Ectodermal cell (in vitro differentiated cells): ENCODE data around the gene TMEM204.

Source experiments
- H3K27ac ChIP-seq: 2 replicates; pipeline ENCODE4 v1.7.0; 2013; ENCODE audit warnings: mild to moderate bottlenecking, low read depth, low read length; ENCODE audit not compliant: insufficient read depth, poor library complexity, severe bottlenecking
- H3K27me3 ChIP-seq: 2 replicates; pipeline ENCODE4 v1.7.0; 2013; ENCODE audit warnings: mild to moderate bottlenecking, low read length; ENCODE audit not compliant: insufficient read depth, control insufficient read depth, poor library complexity, severe bottlenecking
- H3K36me3 ChIP-seq: one replicate; pipeline ENCODE4 v1.7.0; 2013; ENCODE audit warnings: low read length; ENCODE audit not compliant: control insufficient read depth, insufficient read depth
- H3K4me1 ChIP-seq: one replicate; pipeline ENCODE4 v1.7.0; 2013; ENCODE audit warnings: low read length; ENCODE audit not compliant: control insufficient read depth, insufficient read depth
- H3K4me3 ChIP-seq: 2 replicates; pipeline ENCODE4 v1.7.0; 2013; ENCODE audit warnings: low read depth, low read length, control low read depth; ENCODE audit not compliant: insufficient read depth
- H3K9me3 ChIP-seq: 2 replicates; pipeline ENCODE4 v1.7.0; 2013; ENCODE audit warnings: mild to moderate bottlenecking, low read length, moderate library complexity; ENCODE audit not compliant: control insufficient read depth
- WGBS, 2 experiments: methylation state at CpG; one replicate each; pipeline ENCODE4 v1.1.7; 2013; ENCODE audit warnings: missing lambda C conversion rate in 2 of 2; 5-methylcytosine and 5-hydroxymethylcytosine counted together

TMEM204 gene

GRCh38 chr16:1571012-1571671 lies 37.7 kb downstream of the TMEM204 start:
- H3K4me3 ChIP-seq: no peak overlapping the region
- H3K9me3 ChIP-seq: no peaks in the 10 kb centered on the region
- H3K36me3 ChIP-seq: no peaks in the 10 kb centered on the region
- WGBS, 2 experiments: 90 to 94% methylated on average over 7 of the region's 7 CpGs
- H3K27ac ChIP-seq: no peak overlapping the region
- H3K27me3 ChIP-seq: no peaks in the 10 kb centered on the region
- H3K4me1 ChIP-seq: no peaks in the 10 kb centered on the region

GRCh38 chr16:1572673-1573072 lies 39.2 kb downstream of the TMEM204 start:
- Histone ChIP-seq H3K36me3 (peaks cover 9% of the 10 kb centered on the region), H3K27me3 (no peaks in the 10 kb centered on the region)
- 79 to 85% methylated on average over 7 of the region's 7 CpGs for WGBS, 2 experiments

GRCh38 chr16:1573301-1573700 lies 39.8 kb downstream of the TMEM204 start:
- Histone ChIP-seq H3K27me3 (no peaks in the 10 kb centered on the region), H3K27ac (no peak overlapping the region), H3K36me3 (peaks cover 9% of the 10 kb centered on the region), H3K4me3 (no peak overlapping the region), H3K9me3 (no peaks in the 10 kb centered on the region), H3K4me1 (no peaks in the 10 kb centered on the region)
- 89 to 90% methylated on average over 5 of the region's 5 CpGs for WGBS, 2 experiments

More at GRCh38 chr16:1572673-1573072, 39.2 kb downstream of the TMEM204 start:
- Histone ChIP-seq H3K27ac (no peak overlapping the region), H3K4me1 (no peaks in the 10 kb centered on the region), H3K4me3 (no peak overlapping the region), H3K9me3 (no peaks in the 10 kb centered on the region)

GRCh38 chr16:1575578-1575977 lies 42.1 kb downstream of the TMEM204 start:
- peaks cover 14% of the 10 kb centered on the region for H3K36me3 ChIP-seq
- H3K4me3 ChIP-seq: no peak overlapping the region
- no peaks in the 10 kb centered on the region for H3K27me3 ChIP-seq
- no peaks in the 10 kb centered on the region for H3K4me1 ChIP-seq
- H3K9me3 ChIP-seq: no peaks in the 10 kb centered on the region
- no peak overlapping the region for H3K27ac ChIP-seq

GRCh38 chr16:1579214-1579613 lies 45.7 kb downstream of the TMEM204 start:
- H3K36me3 ChIP-seq: peaks cover 39% of the 10 kb centered on the region

GRCh38 chr16:1580256-1580655 lies 46.8 kb downstream of the TMEM204 start:
- no peak overlapping the region for H3K27ac ChIP-seq
- peaks cover 41% of the 10 kb centered on the region for H3K36me3 ChIP-seq
- H3K27me3 ChIP-seq: no peaks in the 10 kb centered on the region
- no peaks in the 10 kb centered on the region for H3K9me3 ChIP-seq
- no peak overlapping the region for H3K4me3 ChIP-seq
- whole genome bisulfite sequencing, 2 experiments: 88 to 89% methylated on average over 12 of the region's 12 CpGs
- H3K4me1 ChIP-seq: no peaks in the 10 kb centered on the region

More at GRCh38 chr16:1579214-1579613, 45.7 kb downstream of the TMEM204 start:
- no peak overlapping the region for H3K27ac ChIP-seq
- WGBS, 2 experiments: 93 to 94% methylated on average over 5 of the region's 5 CpGs
- no peaks in the 10 kb centered on the region for H3K4me1 ChIP-seq
- H3K9me3 ChIP-seq: no peaks in the 10 kb centered on the region
- H3K27me3 ChIP-seq: no peaks in the 10 kb centered on the region
- H3K4me3 ChIP-seq: no peak overlapping the region

GRCh38 chr16:1580956-1581355 lies 47.5 kb downstream of the TMEM204 start:
- Histone ChIP-seq H3K4me1 (no peaks in the 10 kb centered on the region), H3K27ac (no peak overlapping the region), H3K4me3 (no peak overlapping the region), H3K36me3 (peaks cover 42% of the 10 kb centered on the region), H3K9me3 (no peaks in the 10 kb centered on the region), H3K27me3 (no peaks in the 10 kb centered on the region)
- 95 to 96% methylated on average over 6 of the region's 6 CpGs for WGBS, 2 experiments

GRCh38 chr16:1581804-1582203 lies 48.3 kb downstream of the TMEM204 start:
- H3K9me3 ChIP-seq: no peaks in the 10 kb centered on the region
- H3K27me3 ChIP-seq: no peaks in the 10 kb centered on the region
- H3K27ac ChIP-seq: no peak overlapping the region
- H3K4me3 ChIP-seq: no peak overlapping the region
- H3K4me1 ChIP-seq: no peaks in the 10 kb centered on the region
- WGBS, 2 experiments: 94 to 96% methylated on average over 9 of the region's 9 CpGs
- peaks cover 48% of the 10 kb centered on the region for H3K36me3 ChIP-seq

- peaks cover 45% of the 10 kb centered on the region for H3K36me3 ChIP-seq
- H3K4me1 ChIP-seq: no peaks in the 10 kb centered on the region
- H3K9me3 ChIP-seq: no peaks in the 10 kb centered on the region
- no peak overlapping the region for H3K4me3 ChIP-seq
- WGBS, 2 experiments: 95 to 96% methylated on average over 14 to 15 of the region's 15 CpGs
- no peak overlapping the region for H3K27ac ChIP-seq
- H3K27me3 ChIP-seq: no peaks in the 10 kb centered on the region
These were observed 49.7 kb downstream of the TMEM204 start for GRCh38 chr16:1583180-1583579.

GRCh38 chr16:1584926-1585484 lies 51.5 kb downstream of the TMEM204 start:
- peaks cover 50% of the 10 kb centered on the region for H3K36me3 ChIP-seq
- no peaks in the 10 kb centered on the region for H3K4me1 ChIP-seq
- no peak overlapping the region for H3K4me3 ChIP-seq
- no peaks in the 10 kb centered on the region for H3K9me3 ChIP-seq
- H3K27me3 ChIP-seq: no peaks in the 10 kb centered on the region
- H3K27ac ChIP-seq: peak overlapping the region; percentile 8
- WGBS, 2 experiments: 91 to 92% methylated on average over 7 of the region's 8 CpGs
